Astrocyte of the hippocampus (primary cell): ENCODE results near the gene SORBS1.
A peak's percentile ranks its signal among the peaks of the same experiment; 100 is the strongest.
"Not testable (repeated sequence)": the region's sequence is repeated elsewhere in the genome, so short reads cannot be mapped to it uniquely, and the experiment has no call there.

ENCODE experiments used
- DNase-seq: peaks from one replicate; pipeline ENCODE4 v3.0.0; 2011; ENCODE audit warnings: low read depth, low spot score

The SORBS1 gene

GRCh38 chr10:95485056-95485844, 75.9 kb downstream of the SORBS1 start:
- no peak for DNase-seq

- DNase-seq = no peak
These were observed 78.5 kb downstream of the SORBS1 start for GRCh38 chr10:95482501-95483233.

GRCh38 chr10:95480901-95481491, 80.2 kb downstream of the SORBS1 start:
- DNase-seq = peak; percentile 57

- no peak for DNase-seq
These were observed 80.9 kb downstream of the SORBS1 start for GRCh38 chr10:95480102-95480900.

- DNase-seq = no peak
These were observed 82.2 kb downstream of the SORBS1 start for GRCh38 chr10:95478935-95479334.

GRCh38 chr10:95478185-95478584, 83.0 kb downstream of the SORBS1 start:
- no peak for DNase-seq

- DNase-seq = no peak
These were observed 84.0 kb downstream of the SORBS1 start for GRCh38 chr10:95477175-95477520.

- DNase-seq = no peak
These were observed 84.5 kb downstream of the SORBS1 start for GRCh38 chr10:95476469-95477174.

GRCh38 chr10:95475827-95476468, 85.2 kb downstream of the SORBS1 start:
- DNase-seq = no peak

GRCh38 chr10:95475003-95475383, 86.2 kb downstream of the SORBS1 start:
- DNase-seq = no peak

GRCh38 chr10:95474228-95475002, 86.8 kb downstream of the SORBS1 start:
- DNase-seq = no peak

- DNase-seq = no peak
These were observed 88.7 kb downstream of the SORBS1 start for GRCh38 chr10:95472304-95473088.

GRCh38 chr10:95469676-95470075, 91.5 kb downstream of the SORBS1 start:
- no peak for DNase-seq

- no peak for DNase-seq
These were observed 91.9 kb downstream of the SORBS1 start for GRCh38 chr10:95469251-95469650.

- DNase-seq = not testable (repeated sequence)
These were observed 93.5 kb downstream of the SORBS1 start for GRCh38 chr10:95467642-95468041.

GRCh38 chr10:95467162-95467599, 94.0 kb downstream of the SORBS1 start:
- no peak for DNase-seq

GRCh38 chr10:95466436-95466835, 94.7 kb downstream of the SORBS1 start:
- DNase-seq = no peak

- no peak for DNase-seq
These were observed 96.9 kb downstream of the SORBS1 start for GRCh38 chr10:95464280-95464679.
